SIG-M5 (cell line): Measurements from ENCODE around the gene MET.
A peak's percentile ranks its signal among the peaks of the same experiment; 100 is the strongest.
"Not testable (repeated sequence)": the region's sequence is repeated elsewhere in the genome, so short reads cannot be mapped to it uniquely, and the experiment has no call there.

Source experiments
- DNase-seq: peaks from one replicate; lab custom pipeline; 2025; lab: John Stamatoyannopoulos, UW

MET gene

DNA sequence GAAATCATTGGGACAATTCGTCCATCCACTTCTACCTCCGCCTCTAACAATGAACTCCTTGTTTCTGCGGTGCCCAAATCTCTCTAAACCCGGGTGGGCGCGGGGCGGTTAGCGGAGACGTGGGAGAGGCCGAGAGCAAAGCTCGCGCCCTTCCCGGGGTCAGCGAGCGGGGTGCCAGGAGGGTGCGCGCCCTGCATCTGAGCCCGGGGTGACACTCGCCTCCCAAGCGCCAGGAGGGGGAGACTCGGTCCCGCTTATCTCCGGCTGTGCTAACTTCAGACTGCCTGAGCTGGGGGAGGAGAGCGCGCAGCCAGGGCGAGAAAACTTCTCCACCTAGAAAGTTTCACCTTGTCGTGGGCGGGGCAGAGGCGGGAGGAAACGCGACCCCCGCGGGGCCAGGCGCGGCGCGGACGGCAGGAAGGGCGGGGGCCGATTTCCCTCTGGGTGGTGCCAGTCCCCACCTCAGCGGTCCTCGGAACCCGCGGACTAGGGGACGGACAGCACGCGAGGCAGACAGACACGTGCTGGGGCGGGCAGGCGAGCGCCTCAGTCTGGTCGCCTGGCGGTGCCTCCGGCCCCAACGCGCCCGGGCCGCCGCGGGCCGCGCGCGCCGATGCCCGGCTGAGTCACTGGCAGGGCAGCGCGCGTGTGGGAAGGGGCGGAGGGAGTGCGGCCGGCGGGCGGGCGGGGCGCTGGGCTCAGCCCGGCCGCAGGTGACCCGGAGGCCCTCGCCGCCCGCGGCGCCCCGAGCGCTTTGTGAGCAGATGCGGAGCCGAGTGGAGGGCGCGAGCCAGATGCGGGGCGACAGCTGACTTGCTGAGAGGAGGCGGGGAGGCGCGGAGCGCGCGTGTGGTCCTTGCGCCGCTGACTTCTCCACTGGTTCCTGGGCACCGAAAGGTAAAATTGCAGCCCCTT lies at the start of gene MET:
MET (plus strand) TSS at position 516 of the 915 bp plus-strand sequence. CDS start 26,889 bp downstream, outside the sequence.
- DNase-seq, result no peak

DNA sequence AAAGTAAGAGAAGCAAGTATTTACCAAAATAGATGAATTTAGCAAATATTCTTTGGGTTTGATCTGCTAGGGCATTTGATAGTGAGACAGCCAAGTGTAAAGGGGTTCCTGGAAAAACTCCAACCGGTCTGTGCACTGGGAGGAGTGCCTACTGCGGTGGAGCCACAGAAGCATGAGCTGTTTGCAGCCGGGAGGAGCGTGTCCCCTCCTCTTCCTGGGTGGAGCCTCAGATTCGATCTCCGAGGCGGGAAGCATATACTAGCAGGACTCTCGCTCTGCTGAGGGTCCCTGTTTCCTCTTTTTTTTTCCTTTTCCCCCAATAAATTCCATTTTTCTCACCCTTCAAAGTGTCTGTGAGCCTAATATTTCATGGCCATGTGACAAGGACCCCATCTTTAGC lies 45.1 kb upstream of the MET start:
- DNase-seq, result no peak

DNA sequence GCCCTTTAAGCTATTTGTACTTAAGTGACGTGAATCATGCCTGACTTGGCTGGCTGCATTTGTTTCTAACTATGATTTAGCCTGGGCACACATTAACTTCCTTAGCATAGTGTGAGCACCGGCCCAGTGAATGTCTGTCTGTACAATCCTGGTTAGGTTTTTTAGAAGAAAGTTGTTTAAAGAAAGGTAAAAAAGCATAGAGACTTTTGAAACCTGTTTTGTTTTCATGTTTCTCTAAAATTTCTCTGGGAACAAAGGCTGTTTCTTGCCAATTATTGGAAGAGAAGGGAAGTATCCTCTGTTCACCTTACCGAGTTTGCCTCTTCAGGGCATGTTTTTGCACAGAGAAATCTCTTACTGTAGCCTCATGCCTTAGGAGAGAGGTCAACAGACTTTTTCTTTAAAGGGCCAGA lies 42.9 kb upstream of the MET start:
- no peak for DNase-seq

DNA sequence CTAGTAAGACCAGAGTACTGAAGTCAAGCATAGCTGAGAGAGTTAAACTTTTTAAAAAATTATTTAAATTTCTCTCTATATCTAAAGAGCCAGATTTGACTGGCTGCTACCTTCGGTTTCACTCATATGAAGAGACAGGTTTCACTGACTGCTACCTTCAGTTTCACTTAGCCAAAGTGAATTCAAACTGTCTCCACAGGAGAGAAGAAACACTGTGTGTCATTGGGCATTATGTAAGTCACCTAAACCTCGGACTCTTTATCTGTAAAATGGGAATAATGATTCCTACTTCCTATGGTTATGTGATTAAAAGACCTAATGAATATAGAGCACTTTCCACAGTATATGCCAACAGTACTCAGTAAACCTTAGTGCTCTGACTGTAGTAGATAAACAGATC lies 41.6 kb upstream of the MET start:
- no peak for DNase-seq

DNA sequence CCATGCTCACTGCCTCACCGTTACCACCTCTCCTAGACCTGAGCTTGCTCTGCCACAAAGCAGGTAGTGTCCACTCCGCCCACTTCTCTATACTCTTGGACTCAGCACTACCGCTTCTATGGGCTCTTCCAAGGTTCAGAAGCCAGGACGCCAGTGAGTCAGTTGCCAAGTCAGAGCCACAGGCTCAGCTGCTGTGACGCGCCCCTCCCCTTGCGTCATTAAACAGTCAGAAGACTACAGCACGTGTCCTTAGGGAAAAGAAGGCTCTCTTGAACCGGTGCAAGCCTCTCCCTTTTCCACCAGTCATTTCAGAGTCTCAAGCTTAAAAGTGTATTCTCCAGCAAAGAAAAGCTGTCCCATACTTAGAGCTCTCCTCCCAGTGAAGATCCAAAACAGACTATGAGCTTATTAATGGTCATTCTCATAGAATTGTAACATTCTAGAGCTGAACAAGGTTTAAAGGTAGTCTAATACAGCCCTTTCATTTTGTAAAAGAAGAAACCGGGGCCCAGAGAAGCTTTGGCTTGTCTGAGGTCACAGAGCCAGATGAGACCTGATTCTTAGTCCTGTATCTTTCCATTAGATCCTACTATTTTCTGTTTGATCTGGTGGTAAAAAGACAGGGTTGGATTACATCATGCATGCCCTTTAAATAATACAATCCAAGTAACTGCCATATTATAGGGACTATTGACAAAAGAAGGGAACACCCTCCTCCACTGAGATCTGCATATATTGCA lies 40.9 kb upstream of the MET start:
- peak; percentile 49 for DNase-seq

DNA sequence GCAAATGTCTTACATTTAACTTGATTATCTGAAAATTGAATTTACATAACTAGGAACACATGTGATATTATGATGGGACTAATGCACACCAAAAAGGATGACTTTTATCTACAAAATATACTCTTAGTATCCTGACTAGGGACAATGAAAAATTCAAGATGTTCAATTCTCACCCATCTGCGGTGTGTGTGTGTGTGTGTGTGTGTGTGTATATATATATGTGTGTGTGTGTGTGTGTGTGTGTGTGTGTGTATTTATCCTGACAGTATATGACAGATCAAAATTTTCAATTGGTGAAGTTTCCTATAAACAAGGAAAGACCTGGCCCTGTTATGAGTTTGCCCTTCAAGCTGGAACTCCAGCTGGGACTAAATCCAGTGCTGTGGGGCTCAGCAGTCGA lies 40.3 kb upstream of the MET start:
- no peak for DNase-seq

DNA sequence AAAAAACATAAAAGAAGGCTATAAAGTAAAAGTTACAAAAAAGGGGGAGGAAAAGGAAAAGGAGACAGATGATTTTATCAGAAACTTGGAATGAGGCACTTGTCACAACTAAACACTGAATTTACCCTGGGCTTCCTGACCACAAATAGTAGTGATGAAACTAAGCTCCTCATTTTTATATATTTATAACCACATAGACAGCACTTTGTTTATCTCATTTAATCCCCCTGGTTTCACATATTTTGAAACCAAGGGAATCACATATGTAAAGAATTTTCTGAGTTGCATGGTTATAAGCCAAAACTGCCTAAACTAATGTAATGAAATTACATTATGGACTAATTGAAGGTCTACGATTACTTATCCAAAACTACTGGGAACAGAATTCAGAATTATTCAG lies 39.6 kb upstream of the MET start:
- DNase-seq, result no peak

DNA sequence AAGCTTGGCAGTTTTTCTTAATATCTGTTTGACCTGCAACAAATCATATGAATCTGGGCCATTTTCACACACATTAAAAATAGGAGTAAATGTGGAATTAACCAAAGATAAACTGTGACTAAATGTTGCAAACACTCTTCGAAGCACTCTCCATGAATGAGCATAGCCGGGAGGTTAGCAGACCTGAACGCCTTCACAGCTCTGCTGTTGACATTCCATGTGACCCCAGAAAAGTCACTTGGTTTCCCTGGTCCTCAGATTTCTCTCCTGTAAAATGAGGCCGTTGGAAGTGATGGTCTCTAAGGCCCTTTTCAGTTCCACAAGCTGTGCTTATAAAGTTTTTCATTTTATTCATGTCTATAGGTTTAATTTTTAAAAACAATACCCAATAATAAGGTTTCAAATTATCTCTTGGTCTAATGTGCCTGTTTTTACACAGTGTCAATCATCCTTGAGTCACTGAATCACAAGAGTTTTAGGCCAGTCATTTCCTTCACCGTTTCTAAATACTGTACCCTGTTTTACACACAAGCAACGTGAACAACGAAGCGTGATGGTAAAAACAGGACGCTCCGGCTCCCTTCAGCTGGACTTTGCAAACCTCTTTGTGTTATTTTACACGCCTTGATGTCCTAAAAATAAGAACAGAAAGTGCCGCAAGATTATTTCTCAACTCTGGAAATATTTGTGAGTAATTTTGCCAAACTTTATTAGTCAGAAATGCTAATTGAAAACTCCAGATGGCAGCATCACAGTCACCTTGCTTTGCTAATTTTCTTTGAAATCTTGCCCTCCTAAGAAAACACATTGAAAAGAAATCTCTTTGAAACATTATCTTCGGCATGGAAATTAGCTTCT lies 38.6 kb upstream of the MET start:
- no peak for DNase-seq

DNA sequence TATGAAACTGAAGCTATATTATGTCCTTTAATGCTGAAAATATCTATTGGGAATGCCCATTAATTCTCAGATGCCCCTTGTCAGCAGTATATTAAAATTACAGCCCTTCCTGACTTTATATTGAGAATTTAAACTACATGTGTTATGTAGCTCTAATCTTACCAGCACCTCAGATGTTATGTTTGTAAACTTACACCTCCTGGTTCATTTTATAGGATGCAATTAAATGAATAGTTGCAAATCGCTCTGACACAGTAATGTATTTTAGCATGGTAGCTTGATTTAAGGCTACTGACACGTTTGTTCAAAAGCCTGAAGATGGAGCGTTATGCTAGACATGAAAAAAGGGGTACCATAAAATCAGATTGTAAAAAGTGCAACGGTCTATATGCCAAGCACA lies 35.0 kb upstream of the MET start:
- DNase-seq, result no peak

DNA sequence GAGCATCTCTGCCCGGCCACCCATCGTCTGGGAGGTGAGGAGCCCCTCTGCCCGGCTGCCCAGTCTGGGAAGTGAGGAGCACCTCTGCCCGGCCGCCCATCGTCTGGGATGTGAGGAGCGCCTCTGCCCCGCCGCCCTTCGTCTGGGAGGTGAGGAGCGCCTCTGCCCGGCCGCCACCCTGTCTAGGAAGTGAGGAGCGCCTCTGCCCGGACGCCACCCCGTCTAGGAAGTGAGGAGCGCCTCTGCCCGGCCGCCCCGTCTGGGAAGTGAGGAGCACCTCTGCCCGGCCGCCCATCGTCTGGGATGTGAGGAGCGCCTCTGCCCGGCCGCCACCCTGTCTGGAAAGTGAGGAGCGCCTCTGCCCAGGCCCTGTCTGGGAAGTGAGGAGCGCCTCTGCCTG lies 33.4 kb upstream of the MET start:
- not testable (repeated sequence) for DNase-seq

DNA sequence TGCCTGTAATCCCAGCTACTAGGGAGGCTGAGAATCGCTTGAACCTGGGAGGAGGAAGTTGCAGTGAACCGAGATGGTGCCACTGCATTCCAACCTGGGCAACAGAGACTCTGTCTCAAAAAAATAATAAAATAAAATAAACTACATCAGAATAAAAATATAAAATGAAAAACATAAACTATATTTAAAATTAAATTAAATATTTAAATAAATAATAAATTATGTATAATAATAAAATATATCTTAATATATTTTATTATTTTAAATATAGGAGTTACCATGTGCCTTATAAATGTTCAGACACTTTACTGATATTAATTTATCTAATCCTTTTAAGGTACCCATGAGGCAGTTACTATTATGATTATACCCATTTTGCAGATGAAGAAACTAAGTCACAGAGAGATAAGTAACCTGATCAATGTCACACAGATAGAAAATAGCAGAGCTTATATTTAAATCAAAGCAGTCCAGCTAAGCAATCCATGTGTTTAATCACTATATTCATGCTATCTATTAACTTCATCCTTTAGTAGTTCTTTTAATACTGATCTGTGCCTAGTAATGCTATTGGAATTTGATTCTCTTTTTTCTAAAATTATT lies 30.3 kb upstream of the MET start:
- no peak for DNase-seq

DNA sequence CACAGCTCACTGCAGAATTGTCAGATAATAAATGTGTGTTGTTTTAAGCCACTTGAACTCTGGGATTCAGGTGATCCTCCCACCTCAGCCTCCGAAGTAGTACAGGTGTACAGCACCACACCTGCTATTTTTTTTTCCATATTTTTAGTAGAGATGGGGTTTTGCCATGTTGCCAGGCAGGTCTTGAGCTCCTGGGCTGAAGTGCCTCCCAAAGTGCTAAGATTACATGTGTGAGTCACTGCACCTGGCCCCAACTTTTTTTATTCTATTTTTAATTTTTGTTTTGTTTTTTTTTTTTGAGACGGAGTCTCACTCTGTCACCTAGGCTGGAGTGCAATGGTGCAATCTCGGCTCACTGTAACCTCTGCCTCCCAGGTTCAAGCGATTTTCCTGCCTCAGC lies 28.8 kb upstream of the MET start:
- DNase-seq, result not testable (repeated sequence)

DNA sequence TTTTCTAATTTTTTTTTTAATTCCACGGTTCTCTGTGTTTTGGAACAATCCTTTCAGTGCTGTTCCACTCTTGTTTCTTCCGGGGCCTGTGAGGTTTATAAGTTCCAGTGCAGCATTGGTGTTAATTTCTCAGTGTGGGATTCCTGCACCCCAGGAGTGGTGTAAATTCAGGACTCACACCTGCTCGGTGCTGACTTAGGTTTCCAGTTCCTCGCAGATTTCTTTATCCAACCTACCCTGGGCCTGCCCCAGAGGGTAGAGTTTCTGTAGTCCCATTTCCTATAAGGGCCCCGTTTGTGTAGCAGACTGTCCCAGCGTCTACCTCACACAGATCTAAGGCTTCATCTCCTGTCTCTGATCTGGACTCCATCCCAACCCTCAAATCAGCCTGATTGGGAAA lies 27.4 kb upstream of the MET start:
- no peak for DNase-seq

DNA sequence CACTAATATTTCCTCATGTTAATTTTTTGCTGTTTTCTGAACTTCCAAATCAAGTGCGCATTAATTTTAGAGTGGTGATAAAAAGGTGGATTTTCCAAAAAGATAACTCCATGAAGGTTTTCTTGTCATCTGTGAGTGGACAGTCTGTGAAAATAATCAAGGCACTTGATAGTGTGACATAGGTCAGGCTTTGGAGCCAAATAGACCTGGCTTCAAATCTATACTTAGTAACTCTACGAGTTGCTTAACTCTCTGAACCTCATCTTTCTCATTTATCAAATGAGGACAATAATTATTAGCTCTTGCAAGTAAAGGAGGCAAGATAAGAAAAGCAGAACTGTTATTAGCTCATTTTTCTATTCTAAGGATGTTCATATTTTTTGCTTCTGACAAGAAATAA lies 24.7 kb upstream of the MET start:
- DNase-seq, result no peak

DNA sequence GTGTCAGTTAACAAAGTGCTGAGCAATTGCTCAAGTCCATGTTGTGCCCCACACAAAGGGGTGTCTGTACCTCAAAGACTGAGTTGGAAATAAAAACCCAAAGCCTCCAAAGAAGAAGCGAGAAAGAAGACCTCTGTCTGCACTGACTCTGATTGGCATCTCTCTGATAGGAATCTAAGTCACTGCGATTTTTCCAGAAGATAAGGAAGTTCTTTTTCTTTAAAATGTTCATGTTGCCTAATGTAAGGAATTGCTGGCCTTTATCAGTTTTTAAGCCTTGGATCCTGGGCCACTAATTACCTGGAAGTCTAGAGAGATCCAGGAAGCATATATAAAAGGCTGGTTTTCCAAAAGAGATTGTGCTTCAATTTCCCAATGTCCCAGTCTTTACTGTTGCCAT lies 24.1 kb upstream of the MET start:
- no peak for DNase-seq

DNA sequence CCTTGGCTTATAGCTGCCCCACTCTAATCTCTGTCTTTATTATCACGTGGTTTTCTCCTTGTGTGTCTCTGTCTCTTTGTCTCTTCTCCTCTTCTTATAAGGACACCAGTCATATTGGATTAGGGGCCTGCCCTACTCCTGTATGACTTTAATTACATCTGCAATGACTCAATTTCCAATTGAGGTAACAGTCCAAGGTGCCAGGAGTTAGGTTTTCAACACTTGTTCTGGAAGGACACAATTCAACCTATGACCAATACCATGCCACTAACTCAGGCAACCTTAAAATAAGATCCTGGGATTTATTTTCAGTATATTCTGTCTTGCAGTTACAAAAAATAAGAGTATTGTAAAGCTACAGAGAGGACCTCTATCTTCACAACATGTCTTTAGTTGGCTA lies 21.6 kb upstream of the MET start:
- DNase-seq, result no peak

DNA sequence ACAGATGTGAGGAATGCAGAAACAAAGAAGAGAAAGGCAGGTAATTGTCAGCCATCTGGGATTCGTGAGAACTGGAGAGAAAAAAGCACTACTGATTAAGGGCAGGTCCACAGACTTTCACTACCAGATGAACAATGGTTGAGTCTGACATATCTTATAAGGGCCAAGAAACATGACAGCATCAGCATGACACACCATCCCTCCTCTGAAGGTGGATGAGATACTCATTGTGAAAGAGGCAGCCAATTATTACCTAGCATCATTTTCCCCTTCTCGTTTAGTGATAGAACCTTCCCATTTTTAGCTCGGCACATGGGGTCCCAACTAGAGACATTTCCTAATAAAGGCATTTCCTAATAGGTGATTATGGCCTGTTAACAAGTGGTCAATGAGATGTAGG lies 19.2 kb upstream of the MET start:
- no peak for DNase-seq

DNA sequence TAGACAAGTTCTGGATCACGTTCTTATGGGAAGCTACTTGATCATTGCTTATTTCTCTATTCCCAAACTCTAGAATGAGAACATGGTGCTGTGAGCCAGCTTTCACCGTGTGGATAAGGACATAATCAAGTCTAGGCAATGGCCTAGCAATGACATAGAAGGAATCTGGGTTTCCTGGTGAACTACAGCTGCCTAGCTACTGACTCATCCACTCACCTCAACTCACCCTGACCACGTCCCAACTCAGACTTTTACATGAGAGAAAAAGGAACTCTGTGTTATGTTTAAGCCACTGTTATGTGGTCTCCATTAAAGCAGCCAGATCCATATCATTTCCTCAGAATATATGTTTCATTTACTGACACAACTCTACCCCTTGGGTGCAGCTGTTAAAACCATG lies 18.8 kb upstream of the MET start:
- DNase-seq, result no peak

DNA sequence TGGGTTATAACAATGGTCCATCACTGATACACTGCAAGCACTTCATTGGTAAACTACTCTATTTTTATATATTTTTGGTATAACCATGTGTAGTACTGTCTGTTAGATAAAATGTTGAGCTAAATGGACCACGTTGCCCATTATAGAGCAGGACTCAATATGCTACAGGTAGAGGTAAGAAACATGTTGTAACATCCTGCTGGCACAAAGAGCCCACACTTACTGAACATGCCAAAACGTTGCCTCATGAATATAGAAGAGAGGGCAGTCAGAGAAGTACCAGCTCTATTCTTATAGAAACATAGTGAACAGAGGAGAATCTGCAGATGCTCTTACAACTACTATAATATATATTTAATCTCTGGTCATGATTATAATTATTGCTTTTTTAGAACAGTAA lies 18.4 kb upstream of the MET start:
- DNase-seq, result no peak

DNA sequence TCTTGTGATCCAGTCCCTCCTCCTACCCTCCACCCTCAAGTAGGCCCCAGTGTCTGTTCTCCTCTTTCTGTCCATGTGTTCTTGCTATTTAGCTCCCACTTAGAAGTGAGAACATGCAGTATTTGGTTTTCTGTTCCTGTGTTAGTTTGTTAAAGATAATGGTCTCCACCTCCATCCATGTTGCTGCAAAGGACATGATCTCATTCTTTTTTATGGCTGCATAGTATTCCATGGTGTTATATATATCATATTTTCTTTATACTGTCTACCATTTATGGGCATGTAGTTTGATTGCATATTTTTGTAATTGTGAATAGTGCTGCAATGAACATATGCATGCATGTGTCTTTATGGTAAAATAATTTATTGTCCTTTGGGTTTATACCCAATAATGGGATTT lies 12.7 kb upstream of the MET start:
- not testable (repeated sequence) for DNase-seq

DNA sequence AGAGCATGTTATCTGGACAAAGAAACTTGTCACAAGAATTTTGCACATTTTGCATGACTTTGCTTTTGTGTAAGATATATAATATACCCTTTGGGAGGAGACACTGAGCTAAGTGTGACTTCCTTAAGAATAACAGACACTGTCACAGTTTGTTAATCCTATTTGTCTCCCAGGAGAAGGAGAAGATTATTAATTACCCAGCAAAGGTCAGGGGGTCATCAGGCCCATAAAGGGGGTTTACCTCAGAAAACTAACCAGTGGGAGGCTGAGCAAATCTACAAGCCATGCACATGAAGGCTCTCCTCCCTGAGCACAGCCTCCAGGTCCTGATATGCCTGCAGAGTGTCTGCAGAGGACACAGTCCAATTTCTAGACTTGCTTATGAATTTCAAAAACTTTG lies 10.1 kb upstream of the MET start:
- no peak for DNase-seq

DNA sequence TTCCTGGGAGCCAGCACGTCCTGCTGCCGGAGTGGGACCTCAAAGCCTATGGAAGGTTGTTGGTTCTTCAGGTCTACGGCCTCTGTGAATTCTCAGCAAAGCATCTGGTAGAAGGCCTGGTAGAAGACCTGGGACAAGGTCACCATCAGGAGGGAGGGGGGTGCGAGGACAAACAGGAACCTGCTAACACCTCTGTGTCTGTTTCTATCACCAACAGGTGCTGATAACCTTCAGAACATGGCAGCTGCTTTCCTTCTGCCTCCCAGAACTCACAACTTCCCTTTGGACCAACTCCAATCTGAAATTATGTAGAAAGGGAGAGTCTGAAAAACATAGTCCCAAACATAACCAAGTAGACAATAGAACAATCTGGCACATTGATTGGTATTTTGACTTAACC lies 8.3 kb upstream of the MET start:
- DNase-seq, result no peak
